ENCODE results near the gene SRP14.

- no peak for TF ChIP-seq CTCF (IDR thresholded peaks at IDR 0.05)
- no peak for TF ChIP-seq POLR2AphosphoS5 (IDR thresholded peaks at IDR 0.05; ENCODE audit: low read depth, low read length)
Observed at GRCh38 chr15:40072216-40072990, 33.4 kb upstream of the SRP14 start.

Measured in Panc1 (cell line).